22Rv1 (cell line): Measurements from ENCODE around the gene POGZ.

Experiments used
- H3K27ac ChIP-seq: fragments of 450-650 bp; 2 replicates; pipeline ENCODE4 v1.5.1; 2017
- CTCF ChIP-seq: fragments of 450-650 bp; IDR thresholded peaks from 2 replicates; pipeline ENCODE4 v1.5.1; 2017; ENCODE audit warnings: mild to moderate bottlenecking
- ZFX ChIP-seq: fragments of 450-650 bp; IDR thresholded peaks from 2 replicates; pipeline ENCODE4 v1.6.1; 2017; ENCODE audit warnings: antibody characterized with exemption, borderline replicate concordance

Gene POGZ

DNA sequence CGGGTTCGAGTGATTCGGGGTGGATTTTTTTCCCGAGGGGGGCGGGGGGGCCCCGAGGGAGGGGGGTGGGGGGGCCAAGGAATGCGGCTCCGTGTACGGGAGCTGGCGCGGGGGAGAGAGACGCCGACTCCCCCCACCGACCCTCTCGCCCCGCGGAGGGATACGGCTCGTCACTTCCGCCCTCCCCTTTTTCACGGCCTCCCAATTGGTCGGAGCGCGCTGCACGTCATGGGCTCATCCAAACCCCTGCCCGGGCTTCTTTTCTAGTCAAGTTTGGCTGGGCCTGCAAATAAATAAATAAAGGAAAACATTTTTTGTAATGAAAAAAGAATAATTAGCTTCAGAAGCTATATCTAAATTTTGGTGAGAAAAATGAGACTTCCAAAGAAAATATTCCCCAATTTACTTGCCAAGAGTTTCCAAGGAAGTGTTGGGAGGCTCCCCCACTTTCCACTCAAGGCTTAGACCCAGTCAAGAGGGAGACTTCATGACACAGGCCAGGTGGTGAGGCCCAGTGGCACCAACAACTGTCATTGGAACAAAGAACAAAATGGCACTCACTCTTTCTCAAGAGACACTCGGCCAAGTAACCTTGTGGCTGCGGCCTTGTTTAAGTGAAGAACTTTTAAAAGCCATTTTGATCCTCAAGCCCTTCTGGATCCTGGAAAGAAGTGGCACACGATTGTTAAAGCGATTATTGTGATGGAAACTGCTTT lies at the start of gene POGZ:
TSS of gene POGZ (minus strand) at position 164 of the 716 bp plus-strand sequence. CDS start 17,290 bp downstream, outside the sequence.
- peak within 1 kb of the TSS; percentile 87 for H3K27ac ChIP-seq
- TF ChIP-seq ZFX (no peak), CTCF (no peak)

DNA sequence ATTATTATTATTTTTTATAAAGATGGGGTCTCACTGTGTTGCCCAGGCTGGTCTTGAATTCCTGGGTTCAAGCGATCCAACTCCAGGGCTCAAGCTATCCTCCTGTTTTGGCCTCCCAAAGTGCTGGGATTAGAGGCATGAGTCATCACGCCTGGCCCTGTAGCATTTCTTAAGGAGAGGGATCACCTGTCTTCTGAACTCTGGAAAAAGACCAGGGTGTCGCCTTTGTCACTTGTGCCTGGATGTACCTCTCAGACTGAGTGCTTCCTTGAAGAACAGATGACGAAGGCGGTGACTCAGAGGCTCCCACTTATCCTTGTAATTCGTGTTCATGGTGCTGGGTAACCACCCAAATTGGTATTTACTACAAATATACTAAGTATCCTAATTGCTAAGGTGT lies 49.5 kb upstream of the POGZ start:
- H3K27ac ChIP-seq, result no peak overlapping the region
- no peak for TF ChIP-seq CTCF

DNA sequence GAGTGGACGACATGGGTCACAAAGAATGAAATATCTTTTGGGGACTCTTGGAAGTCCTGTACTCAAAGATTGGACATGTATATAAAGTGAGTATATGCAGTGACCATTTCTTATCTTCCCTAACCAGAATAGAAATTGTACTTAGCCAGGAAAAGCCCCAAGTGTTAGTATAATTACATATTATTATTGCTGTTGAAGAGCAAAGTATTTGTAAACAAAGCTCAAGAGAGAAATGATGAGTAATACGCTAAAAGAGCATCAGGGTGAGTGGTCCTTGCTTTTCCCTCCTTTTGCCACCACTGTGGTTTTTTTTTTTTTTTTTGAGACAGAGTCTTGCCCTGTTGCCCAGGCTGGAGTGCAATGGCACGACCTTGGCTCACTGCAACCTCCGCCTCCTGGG lies 45.5 kb upstream of the POGZ start:
- no peak overlapping the region for H3K27ac ChIP-seq
- TF ChIP-seq CTCF (no peak), ZFX (no peak)

DNA sequence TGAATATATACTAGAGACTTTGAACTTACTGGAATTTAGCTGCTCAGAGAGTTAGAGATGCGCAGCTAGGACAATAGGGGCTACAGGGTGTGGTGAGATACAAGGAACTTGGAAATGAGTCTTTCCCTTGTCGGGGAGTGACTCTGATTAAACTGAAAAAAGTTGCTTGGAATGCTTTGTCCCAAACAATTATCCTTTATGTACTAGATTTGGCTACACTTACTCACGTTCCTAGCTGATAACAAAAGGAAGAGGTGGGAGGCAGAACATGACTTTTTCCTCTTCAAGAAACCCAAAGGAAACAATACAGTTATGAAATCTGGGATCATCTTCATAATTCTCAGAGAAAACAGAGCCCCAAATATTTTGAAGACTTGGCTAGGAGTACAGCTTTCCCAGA lies 45.0 kb upstream of the POGZ start:
- TF ChIP-seq CTCF (no peak), ZFX (no peak)

GRCh38 chr1:151502859-151503780 lies 43.8 kb upstream of the POGZ start:
- no peak overlapping the region for H3K27ac ChIP-seq
- TF ChIP-seq ZFX, result no peak
- no peak for TF ChIP-seq CTCF

More for the DNA sequence above, 45.0 kb upstream of the POGZ start:
- no peak overlapping the region for H3K27ac ChIP-seq

DNA sequence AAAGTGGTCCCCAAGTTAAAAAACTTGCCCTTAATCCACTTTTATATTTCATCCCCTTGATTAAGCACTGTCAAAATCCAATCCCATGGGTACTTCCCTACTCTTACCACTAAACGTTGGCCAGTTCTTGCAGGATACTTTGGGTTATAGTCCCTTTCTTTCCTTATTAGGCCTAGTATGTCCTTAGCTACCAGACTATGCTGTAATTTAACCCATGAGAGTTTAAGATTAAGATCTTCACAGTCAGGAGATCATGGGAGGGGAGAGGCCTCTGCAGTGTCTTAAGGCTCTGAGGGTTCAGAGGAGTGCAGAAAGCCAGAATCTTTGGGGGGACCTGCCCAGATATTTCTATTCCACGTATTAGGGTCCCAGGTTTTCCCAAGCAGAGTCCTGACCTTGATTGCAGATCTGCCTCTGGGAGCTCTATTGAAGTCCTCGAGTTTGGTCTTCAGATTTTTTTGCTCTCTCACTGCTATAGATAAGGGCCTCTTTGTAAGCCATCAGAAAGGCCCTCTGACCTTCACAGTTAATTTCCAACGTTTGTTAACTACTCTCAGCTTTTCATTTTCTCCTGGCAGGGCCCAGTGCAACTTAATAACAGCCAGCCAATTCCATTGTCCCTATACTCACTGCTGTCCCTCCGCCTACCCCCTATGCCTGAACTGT lies 42.9 kb upstream of the POGZ start:
- no peak overlapping the region for H3K27ac ChIP-seq
- TF ChIP-seq ZFX (no peak), CTCF (no peak)
